Adipose tissue (tissue), 3 donors: ENCODE data around the gene EREG. TPM values are rescaled to one million over a fixed set of nuclear protein-coding genes. Genes with fewer than 3 reads are reported as not detected.

ENCODE experiments used
- polyA plus RNA-seq, 3 donors: library from polyadenylated mRNA; stranded (reverse); fragments of 200-250 nt; gene quantifications; one replicate each; pipeline ENCODE4 v1.2.3, GENCODE V29; 2013
- donor health status: healthy with polysubstance abuse.
- donor health status: Bipolar disorder and iron deficiency.
- donor health status: healthy.

EREG gene
- polyA plus RNA-seq, 3 donors: 0.03 to 4.0 (median 0.45) TPM

Other genes with a start within 250 kb of the EREG start
- gene MTHFD2L, start 207.0 kb upstream of the EREG start, polyA plus RNA-seq: 1 to 10 TPM; 4.5 to 7.8 (median 5.1) TPM
- under 1 TPM in 2 of 3 donors, not detected in 1; 0.06 to 0.97 TPM for gene EPGN, start 56.7 kb upstream of the EREG start, polyA plus RNA-seq
- 10 to 100 TPM in 2 of 3 donors, 1 to 10 TPM in 1; 1.9 to 38.4 (median 13.2) TPM for gene AREG, start 80.0 kb downstream of the EREG start, polyA plus RNA-seq